Kidney epithelial cell (primary cell): Measurements from ENCODE around the gene AFF1. TPM values are rescaled to one million over a fixed set of nuclear protein-coding genes. Genes with fewer than 3 reads are reported as not detected.

Experiments
- DNase-seq: peaks from one replicate; pipeline ENCODE4 v3.0.0-alpha.2; 2010; ENCODE audit warnings: low read depth
- H3K27me3 ChIP-seq: 2 replicates; pipeline ENCODE4 v1.6.0; 2011; ENCODE audit warnings: low read length; ENCODE audit not compliant: control insufficient read depth, insufficient read depth
- H3K36me3 ChIP-seq: 2 replicates; pipeline ENCODE4 v1.5.1; 2011; ENCODE audit warnings: low read length; ENCODE audit not compliant: control insufficient read depth, insufficient read depth
- H3K4me3 ChIP-seq: 2 replicates; pipeline ENCODE4 v1.5.1; 2011; ENCODE audit warnings: low read depth, mild to moderate bottlenecking, control low read depth, low read length
- total RNA-seq: library from RNA; depleted of rRNA; stranded (reverse); fragments of >200 nt; gene quantifications from 2 replicates; pipeline ENCODE4 v1.2.3, GENCODE V29; 2015
- TF ChIP-seq, protein P1 (sequence below): IDR thresholded peaks from 2 replicates; pipeline ENCODE4 v1.5.1; 2011; ENCODE audit warnings: mild to moderate bottlenecking, moderate library complexity, low read length, control low read depth, inconsistent platforms; ENCODE audit not compliant: insufficient read depth, poor library complexity, severe bottlenecking

The AFF1 gene
- total RNA-seq, 1 donor from 2014 or later = 16.9 TPM

DNA sequence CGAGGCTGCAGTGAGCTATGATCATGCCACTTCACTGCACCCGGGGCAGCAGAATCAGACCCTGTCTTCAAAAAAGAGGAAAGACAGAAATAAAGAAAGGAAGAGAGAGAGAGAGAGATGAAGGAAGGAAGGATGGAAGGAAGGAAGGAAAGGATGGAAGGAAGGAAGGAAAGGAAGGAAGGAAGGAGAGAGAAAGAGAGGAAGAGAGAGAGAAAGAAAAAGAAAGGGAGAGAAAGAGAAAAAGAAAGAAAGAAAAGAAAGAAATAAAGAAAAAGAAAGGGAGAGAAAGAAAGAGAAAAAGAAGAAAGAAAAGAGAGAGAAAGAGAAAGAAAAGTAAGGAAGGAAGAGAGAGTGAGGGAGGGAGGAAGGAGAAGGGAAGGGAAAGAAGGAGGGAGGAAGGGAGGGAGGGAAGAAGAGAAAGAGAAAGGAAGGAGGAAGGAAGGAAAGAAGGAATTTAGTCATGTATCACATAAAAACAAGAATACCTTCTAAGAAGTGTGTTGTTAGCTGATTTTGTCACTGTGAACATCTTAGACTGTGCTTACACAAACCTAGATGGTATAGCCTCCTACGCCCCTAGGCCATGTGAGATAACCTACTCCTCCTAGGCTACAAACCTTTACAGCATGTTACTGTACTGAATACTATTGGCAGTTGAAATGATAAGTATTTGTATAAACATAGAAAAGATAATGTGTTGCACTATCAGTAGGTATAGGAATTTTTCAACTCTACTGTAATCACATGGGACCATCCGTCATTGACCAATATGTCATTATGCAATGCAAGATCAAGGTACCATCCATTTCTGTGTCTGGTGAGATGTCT, 17.4 kb upstream of the AFF1 start:
- DNase-seq = no peak
- Histone ChIP-seq H3K4me3 (no peak overlapping the region), H3K36me3 (no peaks in the 10 kb centered on the region), H3K27me3 (no peaks in the 10 kb centered on the region)
- TF ChIP-seq, protein P1, sequence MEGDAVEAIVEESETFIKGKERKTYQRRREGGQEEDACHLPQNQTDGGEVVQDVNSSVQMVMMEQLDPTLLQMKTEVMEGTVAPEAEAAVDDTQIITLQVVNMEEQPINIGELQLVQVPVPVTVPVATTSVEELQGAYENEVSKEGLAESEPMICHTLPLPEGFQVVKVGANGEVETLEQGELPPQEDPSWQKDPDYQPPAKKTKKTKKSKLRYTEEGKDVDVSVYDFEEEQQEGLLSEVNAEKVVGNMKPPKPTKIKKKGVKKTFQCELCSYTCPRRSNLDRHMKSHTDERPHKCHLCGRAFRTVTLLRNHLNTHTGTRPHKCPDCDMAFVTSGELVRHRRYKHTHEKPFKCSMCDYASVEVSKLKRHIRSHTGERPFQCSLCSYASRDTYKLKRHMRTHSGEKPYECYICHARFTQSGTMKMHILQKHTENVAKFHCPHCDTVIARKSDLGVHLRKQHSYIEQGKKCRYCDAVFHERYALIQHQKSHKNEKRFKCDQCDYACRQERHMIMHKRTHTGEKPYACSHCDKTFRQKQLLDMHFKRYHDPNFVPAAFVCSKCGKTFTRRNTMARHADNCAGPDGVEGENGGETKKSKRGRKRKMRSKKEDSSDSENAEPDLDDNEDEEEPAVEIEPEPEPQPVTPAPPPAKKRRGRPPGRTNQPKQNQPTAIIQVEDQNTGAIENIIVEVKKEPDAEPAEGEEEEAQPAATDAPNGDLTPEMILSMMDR = no peak

DNA sequence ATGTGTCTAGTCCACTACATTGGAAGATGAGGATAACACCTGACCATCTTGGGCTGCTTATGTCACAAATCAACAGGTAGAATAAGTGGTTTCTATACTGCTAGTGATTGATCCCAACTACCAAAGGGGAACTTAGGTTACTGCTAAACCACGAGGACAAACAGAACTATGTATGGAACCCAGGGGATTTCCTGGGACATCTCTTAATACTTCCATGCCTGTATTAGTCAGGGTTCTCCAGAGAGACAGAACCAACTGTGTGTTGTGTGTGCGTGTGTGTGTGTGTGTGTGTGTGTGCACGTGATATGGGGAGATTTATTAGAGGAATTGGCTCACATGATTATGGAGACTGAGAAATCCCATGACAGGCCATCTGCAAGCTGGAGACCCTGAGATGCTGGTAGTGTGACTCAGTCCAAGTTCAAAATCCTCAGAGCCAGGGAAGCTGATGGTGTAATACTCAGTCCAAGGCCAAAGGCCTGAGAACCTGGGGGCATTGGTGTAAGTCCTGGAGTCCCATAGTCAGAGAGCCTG, 16.2 kb upstream of the AFF1 start:
- Histone ChIP-seq H3K27me3 (no peaks in the 10 kb centered on the region), H3K36me3 (no peaks in the 10 kb centered on the region), H3K4me3 (no peak overlapping the region)
- TF ChIP-seq, protein P1 = no peak
- DNase-seq = no peak

DNA sequence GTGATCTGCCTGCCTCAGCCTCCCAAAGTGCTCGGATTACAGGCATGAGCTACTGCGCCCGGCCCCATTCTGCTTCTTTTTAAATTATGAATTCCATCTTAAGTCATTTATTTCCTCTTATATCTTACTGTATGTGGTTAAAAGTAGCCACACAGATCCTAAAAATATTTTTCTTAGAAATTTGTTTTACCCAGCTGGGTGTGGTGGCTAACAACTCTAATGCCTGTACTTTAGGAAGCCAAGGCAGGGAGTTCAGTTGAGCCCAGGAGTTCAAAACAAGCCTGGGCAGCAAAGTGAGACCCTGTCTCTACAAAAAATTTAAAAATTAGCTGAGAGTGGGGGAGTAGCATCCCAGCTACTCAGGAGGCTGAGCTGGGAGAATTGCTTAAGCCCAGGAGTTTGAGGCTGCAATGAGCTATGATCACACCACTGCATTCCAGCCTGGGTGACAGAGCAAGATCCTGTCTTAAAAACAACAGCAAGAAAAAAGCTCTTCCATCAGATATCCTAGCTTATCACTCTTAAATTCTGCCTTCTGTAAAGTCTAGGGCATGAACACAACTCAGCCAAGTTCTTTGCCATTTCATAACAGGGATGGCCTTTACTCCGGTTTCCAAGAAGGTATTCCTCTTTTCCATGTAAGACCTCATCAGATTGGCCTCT, 15.1 kb upstream of the AFF1 start:
- no peak for DNase-seq
- H3K27me3 ChIP-seq = no peaks in the 10 kb centered on the region
- no peaks in the 10 kb centered on the region for H3K36me3 ChIP-seq
- TF ChIP-seq, protein P1 = no peak
- H3K4me3 ChIP-seq = no peak overlapping the region

GRCh38 chr4:86921608-86922252, 13.1 kb upstream of the AFF1 start:
- Histone ChIP-seq H3K36me3 (no peaks in the 10 kb centered on the region), H3K4me3 (no peak overlapping the region), H3K27me3 (no peaks in the 10 kb centered on the region)
- TF ChIP-seq, protein P1 = no peak
- DNase-seq = no peak

DNA sequence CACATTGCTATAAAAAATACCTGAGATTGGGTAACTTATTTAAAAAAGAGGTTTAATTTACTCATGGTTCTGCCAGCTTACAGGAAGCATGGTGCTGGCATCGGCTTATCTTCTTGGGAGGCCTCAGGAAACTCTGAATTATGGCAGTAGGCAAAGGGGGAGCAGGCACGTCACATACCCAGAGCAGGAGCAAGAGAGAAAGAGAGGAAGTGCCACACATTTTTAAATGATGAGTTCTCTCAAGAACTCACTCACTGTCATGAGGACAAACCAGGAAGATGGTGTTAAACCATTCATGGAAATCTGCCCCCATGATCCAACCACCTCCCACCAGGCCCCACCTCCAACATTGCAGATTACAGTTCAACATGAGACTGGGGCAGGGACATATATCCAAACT, 10.0 kb upstream of the AFF1 start:
- peak; percentile 90 for DNase-seq
- TF ChIP-seq, protein P1 = no peak
- no peak overlapping the region for H3K4me3 ChIP-seq
- peaks cover under 1% of the 10 kb centered on the region for H3K36me3 ChIP-seq
- H3K27me3 ChIP-seq = no peaks in the 10 kb centered on the region
